ENCODE measurements around the gene RTN1.

GRCh38 chr14:59705245-59705644 is 165.3 kb downstream of the RTN1 start:
- TF ChIP-seq EZH2phosphoT487 (IDR thresholded peaks at IDR 0.05; ENCODE audit: low read depth) (no peak), CTCF (IDR thresholded peaks at IDR 0.05; ENCODE audit: low read depth, low read length) (no peak)

Data from OCI-LY3 (cell line).